ENCODE data around the gene LRP6. TPM values are rescaled to one million over a fixed set of nuclear protein-coding genes. Genes with fewer than 3 reads are reported as not detected.
A peak's percentile ranks its signal among the peaks of the same experiment; 100 is the strongest.

The LRP6 gene
- total RNA-seq, 1 experiment from 2014 or later, result 62.4 TPM

- Histone ChIP-seq H3T11ph (ENCODE audit: low read length) (no peak overlapping the region), H3K9ac (ENCODE audit: extremely low read depth, insufficient read length, low read length) (no peak overlapping the region), H4K5ac (ENCODE audit: insufficient read length, low read depth, low read length) (no peak overlapping the region), H3K18ac (ENCODE audit: insufficient read length, low read depth, low read length) (no peak overlapping the region), H3K4me2 (ENCODE audit: insufficient read depth, insufficient read length, low read length) (no peak overlapping the region), H3K56ac (ENCODE audit: insufficient read length, low read depth, low read length) (no peak overlapping the region), H2BK12ac (ENCODE audit: insufficient read length, low read depth, low read length) (no peak overlapping the region), H3K23ac (ENCODE audit: insufficient read length, low read depth, low read length) (no peak overlapping the region), H2BK15ac (ENCODE audit: low read depth, low read length) (no peak overlapping the region), H4K20me1 (ENCODE audit: control insufficient read depth, insufficient read depth, insufficient read length) (no peaks in the 10 kb centered on the region), H3K79me2 (ENCODE audit: insufficient read depth, low read length) (peaks cover 35% of the 10 kb centered on the region; the same call in 1 of the 2 replicates), H2AFZ (ENCODE audit: low read length) (no peak overlapping the region), H4K8ac (replicated peaks; ENCODE audit: insufficient read length, low read depth, low read length) (no peak overlapping the region), H3K27ac (ENCODE audit: insufficient read length, low read depth, low read length) (no peak overlapping the region), H4K91ac (ENCODE audit: insufficient read length, low read depth, low read length) (no peak overlapping the region), H3K27me3 (ENCODE audit: insufficient read depth, low read length) (no peaks in the 10 kb centered on the region), H3K9me3 (ENCODE audit: control insufficient read depth, low read depth, low read length) (no peaks in the 10 kb centered on the region), H3K4me1 (ENCODE audit: insufficient read depth, low read length) (peaks cover 5% of the 10 kb centered on the region; the same call in 1 of the 2 replicates), H2BK20ac (ENCODE audit: low read depth, low read length, poor library complexity, severe bottlenecking) (no peak overlapping the region), H3K23me2 (ENCODE audit: insufficient read length, low read depth, low read length, poor library complexity, severe bottlenecking) (no peaks in the 10 kb centered on the region), H3K79me1 (ENCODE audit: insufficient read depth, low read depth, low read length, poor library complexity, severe bottlenecking) (no peaks in the 10 kb centered on the region), H2AK5ac (ENCODE audit: insufficient read length, low read length) (no peak overlapping the region), H3K4ac (ENCODE audit: low read depth, low read length) (no peak overlapping the region), H2BK5ac (ENCODE audit: insufficient read length, low read length) (no peak overlapping the region), H2BK120ac (ENCODE audit: low read depth, low read length, poor library complexity, severe bottlenecking) (no peak overlapping the region), H3K14ac (ENCODE audit: insufficient read depth, low read length) (no peak overlapping the region)
- Mint-ChIP-seq H3K4me3 (no peak overlapping the region), H3K36me3 (ENCODE audit: insufficient read depth in 1 of 3, low read depth in 3 of 3) (peaks cover 0 to 7% (median 2%) of the 10 kb centered on the region in 3 experiments; a peak in 3 of 7 replicates), H3K9me3 (no peaks in the 10 kb centered on the region), H3K27me3 (ENCODE audit: low read depth) (no peaks in the 10 kb centered on the region), H3K4me1 (peaks cover 41 to 47% of the 10 kb centered on the region in 2 experiments), H3K27ac (peak overlapping the region in 1 of 3 experiments; percentile 88; a peak in 1 of 7 replicates)
- WGBS (ENCODE audit: extremely low coverage, insufficient read length, low lambda C conversion rate), result no CpG with 5 or more reads among the region's 5 CpGs
- DNase-seq, result no peak
- TF ChIP-seq, protein P1, sequence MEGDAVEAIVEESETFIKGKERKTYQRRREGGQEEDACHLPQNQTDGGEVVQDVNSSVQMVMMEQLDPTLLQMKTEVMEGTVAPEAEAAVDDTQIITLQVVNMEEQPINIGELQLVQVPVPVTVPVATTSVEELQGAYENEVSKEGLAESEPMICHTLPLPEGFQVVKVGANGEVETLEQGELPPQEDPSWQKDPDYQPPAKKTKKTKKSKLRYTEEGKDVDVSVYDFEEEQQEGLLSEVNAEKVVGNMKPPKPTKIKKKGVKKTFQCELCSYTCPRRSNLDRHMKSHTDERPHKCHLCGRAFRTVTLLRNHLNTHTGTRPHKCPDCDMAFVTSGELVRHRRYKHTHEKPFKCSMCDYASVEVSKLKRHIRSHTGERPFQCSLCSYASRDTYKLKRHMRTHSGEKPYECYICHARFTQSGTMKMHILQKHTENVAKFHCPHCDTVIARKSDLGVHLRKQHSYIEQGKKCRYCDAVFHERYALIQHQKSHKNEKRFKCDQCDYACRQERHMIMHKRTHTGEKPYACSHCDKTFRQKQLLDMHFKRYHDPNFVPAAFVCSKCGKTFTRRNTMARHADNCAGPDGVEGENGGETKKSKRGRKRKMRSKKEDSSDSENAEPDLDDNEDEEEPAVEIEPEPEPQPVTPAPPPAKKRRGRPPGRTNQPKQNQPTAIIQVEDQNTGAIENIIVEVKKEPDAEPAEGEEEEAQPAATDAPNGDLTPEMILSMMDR (conservative IDR thresholded peaks at IDR 0.05), result no peak
These were observed 49.9 kb downstream of the LRP6 start for GRCh38 chr12:12217018-12217359.
